WERI-Rb-1 (cell line): ENCODE measurements around the gene ARHGAP23.

Source experiments
- DNase-seq: peaks from one replicate; pipeline ENCODE4 v3.0.0-alpha.2; 2020
- H3K27ac ChIP-seq: fragments of 250-450 bp; sonication (Bioruptor Pico); 2 replicates; pipeline ENCODE4 v1.5.1; 2020; ENCODE audit warnings: mild to moderate bottlenecking, moderate library complexity
- H3K27me3 ChIP-seq: fragments of 250-450 bp; sonication (Bioruptor Pico); 2 replicates; pipeline ENCODE4 v1.5.1; 2021; ENCODE audit warnings: mild to moderate bottlenecking, low read depth, moderate library complexity; ENCODE audit not compliant: insufficient read depth, severe bottlenecking
- H3K36me3 ChIP-seq: fragments of 250-450 bp; sonication (Bioruptor Pico); 2 replicates; pipeline ENCODE4 v1.5.1; 2020; ENCODE audit warnings: mild to moderate bottlenecking, moderate library complexity
- H3K4me3 ChIP-seq: 2 replicates; pipeline ENCODE4 v1.5.1; 2011; ENCODE audit warnings: low read depth, mild to moderate bottlenecking, control low read depth, low read length
- H3K9me3 ChIP-seq: fragments of 250-450 bp; sonication (Bioruptor Pico); 2 replicates; pipeline ENCODE4 v1.5.1; 2021; ENCODE audit warnings: mild to moderate bottlenecking, moderate library complexity; ENCODE audit not compliant: severe bottlenecking
- CTCF ChIP-seq: IDR thresholded peaks from 2 replicates; pipeline ENCODE4 v1.5.1; 2011; ENCODE audit warnings: low read depth, mild to moderate bottlenecking, control low read depth, inconsistent platforms, low read length

The ARHGAP23 gene

GRCh38 chr17:38507436-38507835 lies 79.2 kb downstream of the ARHGAP23 start:
- Histone ChIP-seq H3K27ac (peak overlapping the region; percentile 58), H3K36me3 (no peaks in the 10 kb centered on the region)

GRCh38 chr17:38507921-38508569 lies 79.8 kb downstream of the ARHGAP23 start:
- DNase-seq, result no peak
- peak overlapping the region; percentile 58 for H3K27ac ChIP-seq
- H3K36me3 ChIP-seq, result no peaks in the 10 kb centered on the region
- TF ChIP-seq CTCF, result no peak
- H3K27me3 ChIP-seq, result no peaks in the 10 kb centered on the region
- no peak overlapping the region for H3K4me3 ChIP-seq
- no peaks in the 10 kb centered on the region for H3K9me3 ChIP-seq

More at GRCh38 chr17:38507436-38507835, 79.2 kb downstream of the ARHGAP23 start:
- TF ChIP-seq CTCF, result peak; percentile 51; the same call in 1 of the 2 replicates
- H3K4me3 ChIP-seq, result no peak overlapping the region
- DNase-seq, result peak; percentile 68
- H3K9me3 ChIP-seq, result no peaks in the 10 kb centered on the region
- H3K27me3 ChIP-seq, result no peaks in the 10 kb centered on the region

GRCh38 chr17:38508570-38508950 lies 80.3 kb downstream of the ARHGAP23 start:
- Histone ChIP-seq H3K9me3 (no peaks in the 10 kb centered on the region), H3K27ac (no peak overlapping the region; the same call in 1 of the 2 replicates), H3K4me3 (no peak overlapping the region), H3K36me3 (no peaks in the 10 kb centered on the region), H3K27me3 (no peaks in the 10 kb centered on the region)
- TF ChIP-seq CTCF, result no peak
- no peak for DNase-seq

GRCh38 chr17:38508954-38509771 lies 80.9 kb downstream of the ARHGAP23 start:
- DNase-seq, result peak; percentile 93
- Histone ChIP-seq H3K27ac (peak overlapping the region; percentile 90), H3K9me3 (no peaks in the 10 kb centered on the region), H3K4me3 (no peak overlapping the region), H3K27me3 (no peaks in the 10 kb centered on the region), H3K36me3 (no peaks in the 10 kb centered on the region)
- peak; percentile 90 for TF ChIP-seq CTCF

GRCh38 chr17:38509772-38510420 lies 81.6 kb downstream of the ARHGAP23 start:
- Histone ChIP-seq H3K27me3 (no peaks in the 10 kb centered on the region), H3K4me3 (no peak overlapping the region), H3K9me3 (no peaks in the 10 kb centered on the region), H3K36me3 (no peaks in the 10 kb centered on the region), H3K27ac (peak overlapping the region; percentile 90)
- no peak for DNase-seq
- no peak for TF ChIP-seq CTCF
